Glutamatergic neuron (in vitro differentiated cells): ENCODE results near the gene ABCC9. TPM values are rescaled to one million over a fixed set of nuclear protein-coding genes. Genes with fewer than 3 reads are reported as not detected.

Experiments
- DNase-seq: peaks from one replicate; pipeline ENCODE4 v3.0.0; 2022
- H3K27ac Mint-ChIP-seq: one replicate; pipeline ENCODE4 v1.8.0; 2020; ENCODE audit warnings: mild to moderate bottlenecking, mixed read lengths, inconsistent platforms; ENCODE audit not compliant: unreplicated experiment
- H3K27me3 Mint-ChIP-seq: one replicate; pipeline ENCODE4 v1.8.0; 2020; ENCODE audit warnings: mild to moderate bottlenecking, moderate library complexity, mixed read lengths, inconsistent platforms; ENCODE audit not compliant: unreplicated experiment
- H3K36me3 Mint-ChIP-seq: one replicate; pipeline ENCODE4 v1.8.0; 2020; ENCODE audit warnings: mild to moderate bottlenecking, mixed read lengths, inconsistent platforms; ENCODE audit not compliant: unreplicated experiment
- H3K4me1 Mint-ChIP-seq: one replicate; pipeline ENCODE4 v1.8.0; 2020; ENCODE audit warnings: mild to moderate bottlenecking, low read depth, mixed read lengths, inconsistent platforms; ENCODE audit not compliant: unreplicated experiment
- H3K4me3 Mint-ChIP-seq: one replicate; pipeline ENCODE4 v1.8.0; 2020; ENCODE audit warnings: mild to moderate bottlenecking, mixed read lengths, inconsistent platforms; ENCODE audit not compliant: unreplicated experiment
- H3K9me3 Mint-ChIP-seq: one replicate; pipeline ENCODE4 v1.8.0; 2020; ENCODE audit warnings: mild to moderate bottlenecking, moderate library complexity, mixed read lengths, inconsistent platforms; ENCODE audit not compliant: unreplicated experiment
- total RNA-seq: library from RNA; stranded (reverse); fragmentation: NEBNext Ultra II Directional; extraction: Animal tissue kit (Norgen Biotek cat#: 25700); gene quantifications from one replicate; pipeline ENCODE4 v1.2.1, GENCODE V29; 2021; ENCODE audit not compliant: unreplicated experiment
- TF ChIP-seq, protein P1 (sequence below): fragments of 200-600 bp; sonication (generic); IDR thresholded peaks from one replicate; pipeline ENCODE4 v1.5.0; 2021; ENCODE audit not compliant: partially characterized antibody, unreplicated experiment

Gene ABCC9
- total RNA-seq, 1 donor from 2014 or later, result 17.7 TPM

DNA sequence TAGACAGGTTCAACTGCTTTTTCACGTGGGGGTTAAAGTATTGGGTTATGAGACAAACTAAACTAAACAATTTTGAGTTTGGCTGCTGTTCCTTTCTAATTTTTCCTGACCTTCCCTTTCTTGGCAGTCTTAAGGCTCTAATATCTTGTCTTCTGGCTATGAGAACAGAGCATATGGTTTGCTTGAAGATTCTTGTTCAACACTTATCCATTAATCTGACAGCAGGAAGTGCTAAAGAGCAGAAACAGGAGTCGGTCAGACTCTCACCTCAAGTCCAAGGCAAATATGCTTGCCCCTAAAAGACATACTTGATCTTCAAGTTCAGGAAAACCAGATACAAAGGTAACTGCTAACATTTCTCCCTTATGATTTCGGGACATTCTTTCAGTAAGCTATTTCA lies 114.1 kb downstream of the ABCC9 start:
- Mint-ChIP-seq H3K4me3 (no peak overlapping the region), H3K36me3 (no peaks in the 10 kb centered on the region), H3K4me1 (peaks cover 10% of the 10 kb centered on the region), H3K9me3 (peaks cover 3% of the 10 kb centered on the region), H3K27ac (no peak overlapping the region), H3K27me3 (peaks cover 3% of the 10 kb centered on the region)
- TF ChIP-seq, protein P1, sequence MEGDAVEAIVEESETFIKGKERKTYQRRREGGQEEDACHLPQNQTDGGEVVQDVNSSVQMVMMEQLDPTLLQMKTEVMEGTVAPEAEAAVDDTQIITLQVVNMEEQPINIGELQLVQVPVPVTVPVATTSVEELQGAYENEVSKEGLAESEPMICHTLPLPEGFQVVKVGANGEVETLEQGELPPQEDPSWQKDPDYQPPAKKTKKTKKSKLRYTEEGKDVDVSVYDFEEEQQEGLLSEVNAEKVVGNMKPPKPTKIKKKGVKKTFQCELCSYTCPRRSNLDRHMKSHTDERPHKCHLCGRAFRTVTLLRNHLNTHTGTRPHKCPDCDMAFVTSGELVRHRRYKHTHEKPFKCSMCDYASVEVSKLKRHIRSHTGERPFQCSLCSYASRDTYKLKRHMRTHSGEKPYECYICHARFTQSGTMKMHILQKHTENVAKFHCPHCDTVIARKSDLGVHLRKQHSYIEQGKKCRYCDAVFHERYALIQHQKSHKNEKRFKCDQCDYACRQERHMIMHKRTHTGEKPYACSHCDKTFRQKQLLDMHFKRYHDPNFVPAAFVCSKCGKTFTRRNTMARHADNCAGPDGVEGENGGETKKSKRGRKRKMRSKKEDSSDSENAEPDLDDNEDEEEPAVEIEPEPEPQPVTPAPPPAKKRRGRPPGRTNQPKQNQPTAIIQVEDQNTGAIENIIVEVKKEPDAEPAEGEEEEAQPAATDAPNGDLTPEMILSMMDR, result no peak
- DNase-seq, result no peak

DNA sequence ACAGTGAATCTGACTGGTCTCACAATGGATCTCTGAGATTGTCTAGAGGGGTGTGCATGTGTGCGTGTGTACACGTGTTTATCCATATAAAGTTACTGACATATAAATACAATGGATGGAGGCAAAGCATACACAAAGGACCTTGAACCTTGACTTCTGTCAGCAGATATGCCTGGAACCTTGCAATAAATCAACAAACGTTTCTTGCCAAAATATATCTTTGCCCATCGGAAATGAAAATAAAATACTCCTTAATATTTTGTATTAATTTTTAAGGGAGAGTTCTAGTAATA lies 114.7 kb downstream of the ABCC9 start:
- Mint-ChIP-seq H3K36me3 (no peaks in the 10 kb centered on the region), H3K9me3 (peaks cover 3% of the 10 kb centered on the region), H3K4me3 (no peak overlapping the region), H3K27ac (no peak overlapping the region), H3K4me1 (peaks cover 5% of the 10 kb centered on the region), H3K27me3 (peaks cover 3% of the 10 kb centered on the region)
- TF ChIP-seq, protein P1, result no peak
- no peak for DNase-seq

DNA sequence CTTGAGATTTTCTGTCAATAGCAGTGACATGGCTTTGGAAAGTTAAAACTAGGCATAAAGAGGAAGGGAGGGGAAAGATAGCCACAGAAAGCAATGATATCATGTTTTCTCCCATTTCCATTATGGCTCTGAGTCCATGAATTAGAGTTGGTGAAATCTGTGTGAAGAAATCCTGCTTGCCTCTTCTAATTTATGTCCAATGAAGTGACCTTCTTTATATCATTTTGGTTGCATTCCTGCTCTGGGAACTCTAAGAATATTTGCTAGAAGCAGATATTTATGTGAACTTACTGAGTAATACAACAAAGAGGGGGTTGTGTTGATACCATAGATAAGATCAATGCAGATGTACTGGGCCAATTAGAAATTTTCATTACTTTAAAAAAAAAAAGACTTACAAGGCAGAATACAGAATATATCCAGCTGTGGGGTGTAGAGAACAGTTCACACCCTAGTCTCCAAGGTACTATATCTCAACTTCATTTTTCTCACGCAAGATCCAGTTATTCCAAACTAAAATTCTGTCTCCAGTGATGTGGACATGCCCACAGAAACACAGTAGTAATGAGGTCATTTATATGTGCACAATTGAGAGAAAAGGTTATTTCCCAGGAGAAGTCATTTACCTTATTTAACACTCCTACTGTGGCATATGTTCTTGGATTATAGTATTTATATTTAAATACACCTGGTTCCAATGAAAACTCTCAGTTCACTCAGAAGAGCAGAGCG lies 115.2 kb downstream of the ABCC9 start:
- TF ChIP-seq, protein P1, result no peak
- DNase-seq, result no peak
- Mint-ChIP-seq H3K4me1 (peaks cover 2% of the 10 kb centered on the region), H3K27ac (no peak overlapping the region), H3K9me3 (no peaks in the 10 kb centered on the region), H3K27me3 (no peaks in the 10 kb centered on the region), H3K36me3 (no peaks in the 10 kb centered on the region), H3K4me3 (no peak overlapping the region)

DNA sequence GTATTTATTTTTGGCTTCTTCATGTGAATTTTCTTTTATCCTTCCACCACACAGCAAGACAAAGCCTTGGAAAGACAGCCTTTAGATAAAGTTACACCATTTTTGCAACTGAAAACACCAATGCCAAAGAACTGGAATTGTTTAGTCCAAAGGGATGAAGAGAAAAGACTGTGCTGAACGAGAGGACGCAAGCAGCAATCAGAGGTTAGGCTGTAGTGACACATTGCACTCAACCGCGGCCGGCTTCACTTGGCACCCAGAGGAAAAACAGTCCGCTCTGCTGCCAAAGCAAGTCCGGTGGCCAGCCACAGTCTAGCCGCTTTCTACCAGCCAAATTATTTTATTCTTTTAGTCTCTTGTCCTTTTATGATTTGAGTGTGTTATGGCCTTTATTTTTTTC lies 117.6 kb downstream of the ABCC9 start:
- Mint-ChIP-seq H3K36me3 (no peaks in the 10 kb centered on the region), H3K4me3 (no peak overlapping the region), H3K27ac (no peak overlapping the region), H3K4me1 (peaks cover 2% of the 10 kb centered on the region), H3K27me3 (peaks cover 2% of the 10 kb centered on the region), H3K9me3 (no peaks in the 10 kb centered on the region)
- TF ChIP-seq, protein P1, result no peak
- no peak for DNase-seq

DNA sequence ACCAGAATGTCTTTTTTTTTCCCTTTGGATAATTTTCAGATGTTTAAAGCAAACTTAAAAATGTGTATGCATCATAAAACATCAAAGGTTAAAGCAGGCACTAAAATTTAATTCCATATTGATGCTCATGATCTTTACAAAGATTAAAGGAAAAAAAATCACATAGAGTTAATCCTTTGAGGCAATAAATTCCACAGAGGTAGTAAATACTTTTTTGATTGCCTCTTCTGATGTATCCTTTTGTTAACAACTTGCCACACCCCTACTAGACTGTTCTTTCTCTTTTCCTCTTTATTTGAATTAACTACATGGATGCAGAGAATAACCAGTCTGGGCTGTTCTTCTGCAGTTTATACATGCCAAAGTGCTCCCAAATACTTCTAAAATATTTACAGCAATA lies 121.5 kb downstream of the ABCC9 start:
- no peaks in the 10 kb centered on the region for H3K9me3 Mint-ChIP-seq
- H3K4me1 Mint-ChIP-seq, result no peaks in the 10 kb centered on the region
- H3K27me3 Mint-ChIP-seq, result peaks cover 2% of the 10 kb centered on the region
- H3K27ac Mint-ChIP-seq, result no peak overlapping the region
- no peaks in the 10 kb centered on the region for H3K36me3 Mint-ChIP-seq
- H3K4me3 Mint-ChIP-seq, result no peak overlapping the region
- no peak for DNase-seq
- TF ChIP-seq, protein P1, result no peak
